HCT116 (cell line): ENCODE results near the gene SCCPDH. TPM values are rescaled to one million over a fixed set of nuclear protein-coding genes. Genes with fewer than 3 reads are reported as not detected.

ENCODE experiments used
- ATAC-seq: fragments of 200-7000 bp; cut with Tn5 transposase; 2 replicates; pipeline ENCODE4 v1.9.1; 2020; ENCODE audit warnings: mild to moderate bottlenecking, moderate library complexity
- BruUV-seq: library from RNA; stranded (reverse); fragments of 400-500 nt; replicated peaks from 2 replicates; lab custom pipeline; 2021; lab: Mats Ljungman, UMichigan
- CTCF ChIA-PET: fragments of 300-600 bp; sonication (Branson Sonifier 250); formaldehyde crosslinking; loops from one replicate; lab custom pipeline; 2021; ENCODE audit warnings: antibody characterized with exemption; lab: Charles Lee
- POLR2A ChIA-PET: fragments of 300-600, 350-600 bp; sonication (Branson Sonifier 250); formaldehyde crosslinking; loops from one replicate; lab custom pipeline; 2021; ENCODE audit warnings: antibody characterized with exemption; lab: Charles Lee
- RAD21 ChIA-PET, 2 experiments: fragments of 300-600 bp; sonication (Branson Sonifier 250); formaldehyde crosslinking; loops; one replicate each; lab custom pipeline; 2023; ENCODE audit warnings: low total read pairs in 2 of 2; ENCODE audit not compliant: uncharacterized antibody in 2 of 2, unreplicated experiment in 2 of 2, low non-redundant PET in 1 of 2; lab: Charles Lee
- DNase-seq: peaks from one replicate; pipeline ENCODE4 v3.0.0-alpha.2; 2010; ENCODE audit warnings: low read depth, low spot score
- H2AFZ ChIP-seq: fragments of 200-600 bp; shearing (Covaris generic), sonication (generic); 2 replicates; pipeline ENCODE4 v1.6.1; 2017; ENCODE audit warnings: low read depth, mixed run types, mixed read lengths, antibody characterized with exemption, low read length; ENCODE audit not compliant: poor library complexity, severe bottlenecking
- H3K27ac ChIP-seq: 2 replicates; pipeline ENCODE4 v1.5.1; 2012; ENCODE audit warnings: low read depth, low read length
- H3K27me3 ChIP-seq: fragments of 200-600 bp; sonication (generic); 2 replicates; pipeline ENCODE4 v1.6.1; 2016; ENCODE audit warnings: mixed run types, low read length, mixed read lengths; ENCODE audit not compliant: insufficient read depth
- H3K36me3 ChIP-seq, 2 experiments: fragments of 200-500 bp in 1 of 2; fragments of 200-600 bp in 1 of 2; sonication (Bioruptor generic) in 1 of 2; sonication (generic) in 1 of 2; 2 replicates each; pipeline versions ENCODE4 v1.5.1 to v1.6.1; 2014 to 2016; ENCODE audit warnings: low read length in 2 of 2, inconsistent platforms in 1 of 2, mixed read lengths in 1 of 2, mixed run types in 1 of 2; ENCODE audit not compliant: insufficient read depth in 2 of 2, control insufficient read depth in 1 of 2
- H3K4me1 ChIP-seq, 2 experiments: fragments of 200-600 bp in 1 of 2; sonication (generic) in 1 of 2; 2 replicates each; pipeline versions ENCODE4 v1.5.1 to v1.6.1; 2012 to 2017; ENCODE audit warnings: low read length in 2 of 2, inconsistent platforms in 1 of 2, mild to moderate bottlenecking in 1 of 2, mixed read lengths in 1 of 2, mixed run types in 1 of 2, moderate library complexity in 1 of 2; ENCODE audit not compliant: insufficient read depth in 2 of 2, control insufficient read depth in 1 of 2
- H3K4me2 ChIP-seq: fragments of 200-600 bp; sonication (generic); 2 replicates; pipeline ENCODE4 v1.6.1; 2017; ENCODE audit warnings: mixed run types, low read length, mixed read lengths
- H3K4me3 ChIP-seq, 2 experiments: fragments of 200-600 bp in 1 of 2; sonication (generic) in 1 of 2; replicated peaks in 1 of 2; 2 replicates each; pipeline ENCODE4 v1.5.1; 2011 to 2016; ENCODE audit warnings: low read length in 2 of 2, control low read depth in 1 of 2, low read depth in 1 of 2, mild to moderate bottlenecking in 1 of 2, mixed read lengths in 1 of 2, mixed run types in 1 of 2
- H3K79me2 ChIP-seq: fragments of 200-600 bp; sonication (generic); 2 replicates; pipeline ENCODE4 v1.6.1; 2017; ENCODE audit warnings: mild to moderate bottlenecking, mixed run types, low read length, moderate library complexity, mixed read lengths; ENCODE audit not compliant: insufficient read depth
- H3K9ac ChIP-seq: fragments of 200-600 bp; sonication (generic); 2 replicates; pipeline ENCODE4 v1.6.1; 2016; ENCODE audit warnings: low read length, mixed read lengths
- H3K9me2 ChIP-seq: fragments of 200-600 bp; sonication (generic), shearing (Covaris generic); 2 replicates; pipeline ENCODE4 v1.6.1; 2017; ENCODE audit warnings: mixed run types, mild to moderate bottlenecking, moderate library complexity; ENCODE audit not compliant: insufficient read depth
- H3K9me3 ChIP-seq, 2 experiments: fragments of 200-500 bp in 1 of 2; fragments of 200-600 bp in 1 of 2; sonication (Bioruptor generic) in 1 of 2; sonication (generic) in 1 of 2; 2 replicates each; pipeline ENCODE4 v1.6.1; 2014 to 2017; ENCODE audit warnings: low read length in 2 of 2, mixed read lengths in 2 of 2, inconsistent platforms in 1 of 2, low read depth in 1 of 2, mild to moderate bottlenecking in 1 of 2, mixed run types in 1 of 2, moderate library complexity in 1 of 2; ENCODE audit not compliant: control insufficient read depth in 1 of 2, insufficient read depth in 1 of 2
- H4K20me1 ChIP-seq: fragments of 200-600 bp; sonication (generic), shearing (Covaris generic); 2 replicates; pipeline ENCODE4 v1.6.1; 2017; ENCODE audit warnings: mixed run types, mild to moderate bottlenecking, moderate library complexity; ENCODE audit not compliant: insufficient read depth
- CBX3 ChIP-seq: IDR thresholded peaks from 2 replicates; pipeline ENCODE4 v1.6.1; 2012; ENCODE audit warnings: low read depth
- CEBPB ChIP-seq: IDR thresholded peaks from 2 replicates; pipeline ENCODE4 v1.6.1; 2012; ENCODE audit warnings: low read depth
- EGR1 ChIP-seq: IDR thresholded peaks from 2 replicates; pipeline ENCODE4 v1.6.1; 2012; ENCODE audit warnings: low read depth
- ELF1 ChIP-seq: IDR thresholded peaks from 2 replicates; pipeline ENCODE4 v1.6.1; 2012; ENCODE audit warnings: low read depth, borderline replicate concordance
- EZH2 ChIP-seq: fragments of 200-600 bp; sonication (generic); IDR thresholded peaks from 2 replicates; pipeline ENCODE4 v1.6.1; 2017; ENCODE audit warnings: antibody characterized with exemption, mixed run types
- EZH2phosphoT487 ChIP-seq: fragments of 200-600 bp; IDR thresholded peaks from 2 replicates; pipeline ENCODE4 v1.6.1; 2018; ENCODE audit warnings: antibody characterized with exemption, borderline replicate concordance
- FOSL1 ChIP-seq: IDR thresholded peaks from 2 replicates; pipeline ENCODE4 v1.6.1; 2012; ENCODE audit warnings: low read depth
- POLR2A ChIP-seq: IDR thresholded peaks from 2 replicates; pipeline ENCODE4 v1.7.0; 2011; ENCODE audit warnings: borderline replicate concordance; ENCODE audit not compliant: insufficient read depth, insufficient read length; ENCODE audit errors: extremely low read depth
- POLR2AphosphoS5 ChIP-seq: IDR thresholded peaks from 2 replicates; pipeline ENCODE4 v1.6.1; 2011; ENCODE audit warnings: mild to moderate bottlenecking, low read depth, low read length, moderate library complexity
- RAD21 ChIP-seq: IDR thresholded peaks from 2 replicates; pipeline ENCODE4 v1.6.1; 2012; ENCODE audit warnings: low read depth, mild to moderate bottlenecking
- SIN3A ChIP-seq: IDR thresholded peaks from 2 replicates; pipeline ENCODE4 v1.6.1; 2012; ENCODE audit warnings: low read depth
- SP1 ChIP-seq: IDR thresholded peaks from 2 replicates; pipeline ENCODE4 v1.6.1; 2012; ENCODE audit warnings: low read depth
- SRF ChIP-seq: IDR thresholded peaks from 2 replicates; pipeline ENCODE4 v1.6.1; 2012; ENCODE audit warnings: low read depth
- TCF7L2 ChIP-seq: IDR thresholded peaks from 2 replicates; pipeline ENCODE4 v1.7.0; 2011; ENCODE audit warnings: borderline replicate concordance, inconsistent platforms; ENCODE audit not compliant: insufficient read depth, insufficient read length; ENCODE audit errors: extremely low read depth
- YY1 ChIP-seq: IDR thresholded peaks from 2 replicates; pipeline ENCODE4 v1.6.1; 2011; ENCODE audit warnings: low read length, low read depth, moderate library complexity, mild to moderate bottlenecking; ENCODE audit not compliant: insufficient replicate concordance; ENCODE audit errors: extremely low read depth
- ZNF274 ChIP-seq: fragments of 200-500 bp; sonication (Bioruptor generic); IDR thresholded peaks from 2 replicates; pipeline ENCODE4 v1.6.1; 2014; ENCODE audit warnings: mild to moderate bottlenecking, low read depth, low read length, inconsistent platforms
- intact Hi-C: fragments of 100-400 bp; cut with micrococcal nuclease; formaldehyde crosslinking; loops from 2 replicates; pipeline ENCODE4 v1.10.0; 2022
- total RNA-seq: library from RNA; stranded (reverse); gene quantifications from one replicate; pipeline ENCODE4 v1.2.1, GENCODE V29; 2021; ENCODE audit not compliant: unreplicated experiment
- TF ChIP-seq, protein P1 (sequence below), 3 experiments: fragments of 200-600 bp in 1 of 3; sonication (generic) in 1 of 3; IDR thresholded peaks in 2 of 3; conservative IDR thresholded peaks in 1 of 3; 2 replicates each; pipeline ENCODE4 v1.5.1; 2012 to 2017; ENCODE audit warnings: low read depth in 2 of 3, low read length in 2 of 3, antibody characterized with exemption in 1 of 3, borderline replicate concordance in 1 of 3, control low read depth in 1 of 3, mild to moderate bottlenecking in 1 of 3, mixed read lengths in 1 of 3, mixed run types in 1 of 3, moderate library complexity in 1 of 3; ENCODE audit not compliant: insufficient read depth in 1 of 3
- TF ChIP-seq, protein P2 (sequence below): IDR thresholded peaks from 2 replicates; pipeline ENCODE4 v1.6.1; 2012; ENCODE audit warnings: low read depth
- TF ChIP-seq, protein P3 (sequence below): IDR thresholded peaks from 2 replicates; pipeline ENCODE4 v1.6.1; 2012
- TF ChIP-seq, protein P4 (sequence below): IDR thresholded peaks from 2 replicates; pipeline ENCODE4 v1.6.1; 2011; ENCODE audit warnings: mild to moderate bottlenecking, low read length, moderate library complexity; ENCODE audit not compliant: insufficient replicate concordance; ENCODE audit errors: extremely low read depth

The SCCPDH gene
- total RNA-seq, 1 experiment from 2014 or later = 0.30 TPM

DNA sequence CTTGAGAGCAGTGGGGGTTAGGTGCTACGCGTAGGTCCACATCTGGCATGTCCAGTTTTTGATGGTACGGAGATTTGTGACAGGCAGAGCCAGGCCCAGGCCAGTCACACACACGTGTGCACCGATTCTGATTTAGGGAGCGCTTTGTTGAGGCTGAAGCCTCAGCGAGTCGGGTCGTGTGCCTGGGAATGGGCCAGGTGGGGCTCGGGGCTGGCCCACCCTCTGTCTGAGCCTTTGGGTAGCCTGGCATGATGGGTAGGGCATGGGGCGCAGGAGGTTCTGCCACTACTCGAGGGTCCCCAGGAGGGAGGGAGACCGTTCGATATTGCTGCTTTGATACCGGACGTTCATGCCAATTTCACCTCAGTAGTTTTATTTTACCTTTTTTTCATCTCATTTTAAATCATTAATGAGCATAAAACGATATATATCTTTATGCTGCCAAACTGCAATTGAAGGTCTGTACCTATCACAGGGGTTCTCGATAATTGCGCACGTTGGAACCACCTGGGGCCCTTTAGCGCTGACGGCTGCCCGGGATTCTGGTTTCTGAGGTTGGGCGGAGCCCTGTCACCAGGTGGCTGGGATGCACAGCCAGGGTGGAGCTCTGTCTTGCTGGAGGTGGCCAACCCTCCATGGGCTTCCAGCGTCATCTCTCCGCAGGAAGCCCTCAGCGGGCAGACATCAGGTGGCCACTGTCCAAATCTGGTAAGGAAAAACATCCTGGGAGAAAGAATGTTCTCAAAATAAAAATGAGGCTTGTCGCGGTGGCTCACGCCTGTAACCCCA, 71.9 kb downstream of the SCCPDH start:
- Histone ChIP-seq H3K9me2 (no peaks in the 10 kb centered on the region), H3K4me3 (no peak overlapping the region), H3K79me2 (no peaks in the 10 kb centered on the region), H3K9ac (no peak overlapping the region), H2AFZ (no peak overlapping the region), H3K36me3 (no peaks in the 10 kb centered on the region), H3K4me2 (no peak overlapping the region), H3K27me3 (no peaks in the 10 kb centered on the region), H3K27ac (no peak overlapping the region), H3K9me3 (no peaks in the 10 kb centered on the region), H4K20me1 (no peaks in the 10 kb centered on the region), H3K4me1 (no peaks in the 10 kb centered on the region)
- TF ChIP-seq CBX3 = no peak
- no peak for TF ChIP-seq SP1
- no peak for TF ChIP-seq TCF7L2
- TF ChIP-seq ELF1 = no peak
- TF ChIP-seq CEBPB = no peak
- no peak for TF ChIP-seq EZH2phosphoT487
- TF ChIP-seq SRF = no peak
- TF ChIP-seq EZH2 = no peak
- no peak for TF ChIP-seq POLR2A
- TF ChIP-seq, protein P1, sequence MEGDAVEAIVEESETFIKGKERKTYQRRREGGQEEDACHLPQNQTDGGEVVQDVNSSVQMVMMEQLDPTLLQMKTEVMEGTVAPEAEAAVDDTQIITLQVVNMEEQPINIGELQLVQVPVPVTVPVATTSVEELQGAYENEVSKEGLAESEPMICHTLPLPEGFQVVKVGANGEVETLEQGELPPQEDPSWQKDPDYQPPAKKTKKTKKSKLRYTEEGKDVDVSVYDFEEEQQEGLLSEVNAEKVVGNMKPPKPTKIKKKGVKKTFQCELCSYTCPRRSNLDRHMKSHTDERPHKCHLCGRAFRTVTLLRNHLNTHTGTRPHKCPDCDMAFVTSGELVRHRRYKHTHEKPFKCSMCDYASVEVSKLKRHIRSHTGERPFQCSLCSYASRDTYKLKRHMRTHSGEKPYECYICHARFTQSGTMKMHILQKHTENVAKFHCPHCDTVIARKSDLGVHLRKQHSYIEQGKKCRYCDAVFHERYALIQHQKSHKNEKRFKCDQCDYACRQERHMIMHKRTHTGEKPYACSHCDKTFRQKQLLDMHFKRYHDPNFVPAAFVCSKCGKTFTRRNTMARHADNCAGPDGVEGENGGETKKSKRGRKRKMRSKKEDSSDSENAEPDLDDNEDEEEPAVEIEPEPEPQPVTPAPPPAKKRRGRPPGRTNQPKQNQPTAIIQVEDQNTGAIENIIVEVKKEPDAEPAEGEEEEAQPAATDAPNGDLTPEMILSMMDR (IDR thresholded peaks at IDR 0.05 in 2 of 3, conservative IDR thresholded peaks at IDR 0.05 in 1 of 3; ENCODE audit: borderline replicate concordance in 1 of 3, insufficient read depth in 1 of 3, low read depth in 2 of 3, low read length in 2 of 3) = no peak
- TF ChIP-seq ZNF274 = no peak
- no peak for TF ChIP-seq YY1
- TF ChIP-seq, protein P2, sequence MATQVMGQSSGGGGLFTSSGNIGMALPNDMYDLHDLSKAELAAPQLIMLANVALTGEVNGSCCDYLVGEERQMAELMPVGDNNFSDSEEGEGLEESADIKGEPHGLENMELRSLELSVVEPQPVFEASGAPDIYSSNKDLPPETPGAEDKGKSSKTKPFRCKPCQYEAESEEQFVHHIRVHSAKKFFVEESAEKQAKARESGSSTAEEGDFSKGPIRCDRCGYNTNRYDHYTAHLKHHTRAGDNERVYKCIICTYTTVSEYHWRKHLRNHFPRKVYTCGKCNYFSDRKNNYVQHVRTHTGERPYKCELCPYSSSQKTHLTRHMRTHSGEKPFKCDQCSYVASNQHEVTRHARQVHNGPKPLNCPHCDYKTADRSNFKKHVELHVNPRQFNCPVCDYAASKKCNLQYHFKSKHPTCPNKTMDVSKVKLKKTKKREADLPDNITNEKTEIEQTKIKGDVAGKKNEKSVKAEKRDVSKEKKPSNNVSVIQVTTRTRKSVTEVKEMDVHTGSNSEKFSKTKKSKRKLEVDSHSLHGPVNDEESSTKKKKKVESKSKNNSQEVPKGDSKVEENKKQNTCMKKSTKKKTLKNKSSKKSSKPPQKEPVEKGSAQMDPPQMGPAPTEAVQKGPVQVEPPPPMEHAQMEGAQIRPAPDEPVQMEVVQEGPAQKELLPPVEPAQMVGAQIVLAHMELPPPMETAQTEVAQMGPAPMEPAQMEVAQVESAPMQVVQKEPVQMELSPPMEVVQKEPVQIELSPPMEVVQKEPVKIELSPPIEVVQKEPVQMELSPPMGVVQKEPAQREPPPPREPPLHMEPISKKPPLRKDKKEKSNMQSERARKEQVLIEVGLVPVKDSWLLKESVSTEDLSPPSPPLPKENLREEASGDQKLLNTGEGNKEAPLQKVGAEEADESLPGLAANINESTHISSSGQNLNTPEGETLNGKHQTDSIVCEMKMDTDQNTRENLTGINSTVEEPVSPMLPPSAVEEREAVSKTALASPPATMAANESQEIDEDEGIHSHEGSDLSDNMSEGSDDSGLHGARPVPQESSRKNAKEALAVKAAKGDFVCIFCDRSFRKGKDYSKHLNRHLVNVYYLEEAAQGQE = no peak
- no peak for TF ChIP-seq SIN3A
- no peak for TF ChIP-seq FOSL1
- TF ChIP-seq, protein P3, sequence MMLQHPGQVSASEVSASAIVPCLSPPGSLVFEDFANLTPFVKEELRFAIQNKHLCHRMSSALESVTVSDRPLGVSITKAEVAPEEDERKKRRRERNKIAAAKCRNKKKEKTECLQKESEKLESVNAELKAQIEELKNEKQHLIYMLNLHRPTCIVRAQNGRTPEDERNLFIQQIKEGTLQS = no peak
- TF ChIP-seq, protein P4, sequence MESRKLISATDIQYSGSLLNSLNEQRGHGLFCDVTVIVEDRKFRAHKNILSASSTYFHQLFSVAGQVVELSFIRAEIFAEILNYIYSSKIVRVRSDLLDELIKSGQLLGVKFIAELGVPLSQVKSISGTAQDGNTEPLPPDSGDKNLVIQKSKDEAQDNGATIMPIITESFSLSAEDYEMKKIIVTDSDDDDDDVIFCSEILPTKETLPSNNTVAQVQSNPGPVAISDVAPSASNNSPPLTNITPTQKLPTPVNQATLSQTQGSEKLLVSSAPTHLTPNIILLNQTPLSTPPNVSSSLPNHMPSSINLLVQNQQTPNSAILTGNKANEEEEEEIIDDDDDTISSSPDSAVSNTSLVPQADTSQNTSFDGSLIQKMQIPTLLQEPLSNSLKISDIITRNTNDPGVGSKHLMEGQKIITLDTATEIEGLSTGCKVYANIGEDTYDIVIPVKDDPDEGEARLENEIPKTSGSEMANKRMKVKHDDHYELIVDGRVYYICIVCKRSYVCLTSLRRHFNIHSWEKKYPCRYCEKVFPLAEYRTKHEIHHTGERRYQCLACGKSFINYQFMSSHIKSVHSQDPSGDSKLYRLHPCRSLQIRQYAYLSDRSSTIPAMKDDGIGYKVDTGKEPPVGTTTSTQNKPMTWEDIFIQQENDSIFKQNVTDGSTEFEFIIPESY = no peak
- TF ChIP-seq RAD21 = no peak
- TF ChIP-seq EGR1 = no peak
- TF ChIP-seq POLR2AphosphoS5 = no peak
- RAD21 ChIA-PET = no interaction called here
- DNase-seq = no peak
- BruUV-seq = no TSS peak
- no peak for ATAC-seq
- POLR2A ChIA-PET = no interaction called here
- intact Hi-C loops = no loop called here
- CTCF ChIA-PET = no interaction called here
